Measurements from ENCODE around the gene CHTOP. TPM values are rescaled to one million over a fixed set of nuclear protein-coding genes. Genes with fewer than 3 reads are reported as not detected.
A peak's percentile ranks its signal among the peaks of the same experiment; 100 is the strongest.

The CHTOP gene
- total and polyA plus RNA-seq, 2 of the 4 experiments (the other 2 are of a cell fraction): 33.9 to 50.8 TPM

- no peak for TF ChIP-seq MXI1 (IDR thresholded peaks at IDR 0.05; ENCODE audit: borderline replicate concordance, low read depth, low read length)
Measured at GRCh38 chr1:153608089-153608682, 25.7 kb upstream of the CHTOP start (continued).

GRCh38 chr1:153608742-153609584, 24.9 kb upstream of the CHTOP start:
- POLR2A ChIA-PET (ENCODE audit: unreplicated experiment): interaction anchor here (0.5 to 1.3 kb wide), 3 partner anchors 19 to 39 kb away, joined by 3 to 5 read pairs (median 5); partner anchors contain the start of gene S100A13
- Histone ChIP-seq H2BK5ac (ENCODE audit: low read depth, low read length, poor library complexity, severe bottlenecking) (peak overlapping the region; percentile 91), H3K27me3 (ENCODE audit: control insufficient read depth, insufficient read depth, low read length) (no peaks in the 10 kb centered on the region), H3K23ac (ENCODE audit: low read depth, low read length) (peak overlapping the region; percentile 78), H3K27ac (ENCODE audit: insufficient read depth, low read length) (peak overlapping the region; percentile 85), H3K14ac (replicated peaks; ENCODE audit: low read depth, low read length) (peak overlapping the region; percentile 86), H3K56ac (ENCODE audit: extremely low read depth, insufficient read depth, low read length) (peak overlapping the region; percentile 74), H2BK20ac (ENCODE audit: low read depth, low read length) (peak overlapping the region; percentile 69; the same call in 1 of the 2 replicates), H4K20me1 (ENCODE audit: insufficient read depth, low read length) (peaks cover 11% of the 10 kb centered on the region; the same call in 1 of the 2 replicates), H2BK15ac (ENCODE audit: low read depth, low read length) (peak overlapping the region; percentile 53; the same call in 1 of the 3 replicates), H2BK120ac (ENCODE audit: low read depth, low read length) (peak overlapping the region; percentile 72), H4K8ac (ENCODE audit: low read depth in 2 of 2, low read length in 2 of 2) (peak overlapping the region; percentile 26 to 90), H3K9ac (ENCODE audit: low read depth, low read length) (peak overlapping the region; percentile 80), H2AK5ac (ENCODE audit: low read depth, low read length) (peak overlapping the region; percentile 97), H3K9me3 (ENCODE audit: control insufficient read depth, insufficient read depth, low read length) (no peaks in the 10 kb centered on the region), H4K91ac (ENCODE audit: insufficient read depth, low read depth, low read length) (peak overlapping the region; percentile 81), H3K4me2 (ENCODE audit: low read depth, low read length) (peak overlapping the region; percentile 92), H3K4ac (ENCODE audit: low read depth, low read length) (peak overlapping the region; percentile 92), H3K4me3 (ENCODE audit: insufficient read depth, low read depth, low read length) (peak overlapping the region; percentile 43), H3K36me3 (ENCODE audit: control insufficient read depth, insufficient read depth, low read length) (peaks cover 22% of the 10 kb centered on the region), H3K79me1 (ENCODE audit: low read depth in 1 of 2, low read length in 2 of 2) (peaks cover 15 to 67% of the 10 kb centered on the region in 2 experiments), H2AFZ (replicated peaks; ENCODE audit: low read length, poor library complexity) (peak overlapping the region; percentile 78), H3K9me1 (ENCODE audit: insufficient read depth, low read length) (peaks cover 17% of the 10 kb centered on the region), H3K18ac (ENCODE audit: low read depth, low read length) (peak overlapping the region; percentile 35), H2AK9ac (replicated peaks; ENCODE audit: low read depth, low read length, poor library complexity) (peak overlapping the region; percentile 97), H3K4me1 (ENCODE audit: control insufficient read depth, insufficient read depth, low read length) (peaks cover 42% of the 10 kb centered on the region), H4K5ac (ENCODE audit: low read depth, low read length) (peak overlapping the region; percentile 91)
- 22% methylated on average over 10 of the region's 19 CpGs; no CpG with 5 or more reads in 1 of the 2 experiments for WGBS, 2 experiments (ENCODE audit: extremely low coverage in 2 of 2, insufficient read length in 1 of 2)
- dilution Hi-C loops (cut with HindIII; ENCODE audit: low sequenced_read_pairs, unreplicated experiment) (no loop called here), in situ Hi-C loops (cut with MboI; ENCODE audit: low sequenced_read_pairs) (no loop called here), intact Hi-C loops (cut with micrococcal nuclease) (no loop called here)
- DNase-seq (peak; percentile 95), ATAC-seq (ENCODE audit: low read depth) (peak; percentile 65)
- TF ChIP-seq MAZ (IDR thresholded peaks at IDR 0.05; ENCODE audit: borderline replicate concordance, low read depth, low read length) (peak; percentile 66), FOS (IDR thresholded peaks at IDR 0.05; ENCODE audit: low read depth, low read length) (peak; percentile 79), BHLHE40 (IDR thresholded peaks at IDR 0.05; ENCODE audit: low read depth, low read length) (peak; percentile 55), RCOR1 (IDR thresholded peaks at IDR 0.05; ENCODE audit: insufficient replicate concordance, low read length) (peak; percentile 11), SMC3 (IDR thresholded peaks at IDR 0.05; ENCODE audit: low read depth, low read length) (no peak), POLR2A (IDR thresholded peaks at IDR 0.05; ENCODE audit: low read depth, low read length) (peak; percentile 77), MXI1 (IDR thresholded peaks at IDR 0.05; ENCODE audit: borderline replicate concordance, low read depth, low read length) (no peak)
- BruUV-seq (replicated peaks): no TSS peak
- CTCF ChIA-PET: interaction anchor here (1.2 kb wide), 1 partner anchor 98 kb away, joined by 3 read pairs; no protein-coding TSS in a partner anchor
